Smooth muscle cell (in vitro differentiated cells): ENCODE results near the gene PGM5. TPM values are rescaled to one million over a fixed set of nuclear protein-coding genes. Genes with fewer than 3 reads are reported as not detected.

Experiments used
- DNase-seq: peaks from one replicate; lab custom pipeline; 2025; ENCODE audit not compliant: unreplicated experiment; lab: John Stamatoyannopoulos, UW
- H2AFZ ChIP-seq: fragments of 200-600 bp; sonication (generic); 2 replicates; pipeline ENCODE4 v1.6.0; 2016; ENCODE audit warnings: antibody characterized with exemption, low read depth, mild to moderate bottlenecking
- H3F3A ChIP-seq: fragments of 200-600 bp; sonication (generic); 2 replicates; pipeline ENCODE4 v1.6.0; 2017; ENCODE audit warnings: antibody characterized with exemption, low read depth
- H3K27ac ChIP-seq: fragments of 200-600 bp; sonication (generic); 2 replicates; pipeline ENCODE4 v1.5.1; 2016; ENCODE audit warnings: low read depth, mild to moderate bottlenecking
- H3K27me3 ChIP-seq: fragments of 200-600 bp; sonication (generic); 2 replicates; pipeline ENCODE4 v1.6.1; 2016; ENCODE audit warnings: low read depth, mild to moderate bottlenecking
- H3K36me3 ChIP-seq: fragments of 200-600 bp; sonication (generic); 2 replicates; pipeline ENCODE4 v1.5.1; 2016; ENCODE audit warnings: low read depth
- H3K4me1 ChIP-seq: fragments of 200-600 bp; sonication (generic); 2 replicates; pipeline ENCODE4 v1.5.1; 2016; ENCODE audit warnings: low read depth
- H3K4me2 ChIP-seq: fragments of 200-600 bp; sonication (generic); 2 replicates; pipeline ENCODE4 v1.6.0; 2016; ENCODE audit warnings: mild to moderate bottlenecking
- H3K4me3 ChIP-seq: fragments of 200-600 bp; sonication (generic); 2 replicates; pipeline ENCODE4 v1.5.1; 2016; ENCODE audit warnings: mild to moderate bottlenecking
- H3K79me2 ChIP-seq: fragments of 200-600 bp; sonication (generic); 2 replicates; pipeline ENCODE4 v1.6.0; 2016; ENCODE audit warnings: low read depth, mild to moderate bottlenecking
- H3K9ac ChIP-seq: fragments of 200-600 bp; sonication (generic); 2 replicates; pipeline ENCODE4 v1.6.0; 2016; ENCODE audit warnings: low read depth
- H3K9me3 ChIP-seq: fragments of 200-600 bp; sonication (generic); replicated peaks from 2 replicates; pipeline ENCODE4 v1.5.1; 2016; ENCODE audit warnings: low read depth
- H4K20me1 ChIP-seq: fragments of 200-600 bp; sonication (generic); 2 replicates; pipeline ENCODE4 v1.6.0; 2016; ENCODE audit warnings: low read depth
- WGBS: methylation state at CpG from one replicate; pipeline ENCODE4 v1.1.7; 2016; ENCODE audit warnings: low lambda C conversion rate; 5-methylcytosine and 5-hydroxymethylcytosine counted together
- polyA plus RNA-seq: library from polyadenylated mRNA; unstranded; fragments of >200 nt; fragmentation: Nextera tagmentation; extraction: Ambion mirVana; gene quantifications from 2 replicates; pipeline ENCODE4 v1.2.1, GENCODE V29; 2016
- total RNA-seq: library from RNA; depleted of rRNA; stranded (reverse); fragments of >200 nt; gene quantifications from 2 replicates; pipeline ENCODE4 v1.2.3, GENCODE V29; 2014
- TF ChIP-seq, protein P1 (sequence below): fragments of 200-600 bp; sonication (generic); IDR thresholded peaks from 2 replicates; pipeline ENCODE4 v1.5.1; 2017; ENCODE audit warnings: borderline replicate concordance, mild to moderate bottlenecking, antibody characterized with exemption; ENCODE audit not compliant: insufficient read depth, poor library complexity, severe bottlenecking

PGM5 gene
- total and polyA plus RNA-seq, 2 experiments from 2014 or later, result 0.77 to 5.6 TPM

DNA sequence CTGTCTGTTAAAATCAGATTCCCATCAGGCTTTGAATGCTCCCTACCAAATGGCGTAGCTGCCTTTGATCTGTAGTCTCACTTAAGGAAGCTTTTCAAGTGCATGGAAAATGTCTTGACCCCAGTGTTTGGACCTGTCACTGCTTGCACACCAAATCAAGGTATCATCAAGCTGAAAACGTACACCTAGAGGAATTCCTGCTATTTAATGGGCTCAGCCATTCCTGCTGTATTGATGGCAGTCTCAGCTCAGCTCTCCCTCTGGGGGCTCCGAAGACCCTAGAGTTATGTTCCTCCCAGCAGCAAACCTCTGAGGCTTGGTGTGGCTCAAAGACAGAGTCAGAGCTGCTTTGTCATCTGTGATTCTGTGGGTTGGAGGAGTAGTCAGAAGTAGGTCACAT, 63.5 kb downstream of the PGM5 start:
- H3K4me2 ChIP-seq, result no peak overlapping the region
- DNase-seq, result no peak
- no peaks in the 10 kb centered on the region for H3K36me3 ChIP-seq
- H3K27me3 ChIP-seq, result no peaks in the 10 kb centered on the region
- no peak overlapping the region for H3K9ac ChIP-seq
- H2AFZ ChIP-seq, result no peak overlapping the region
- H3K79me2 ChIP-seq, result no peaks in the 10 kb centered on the region
- no peaks in the 10 kb centered on the region for H3K9me3 ChIP-seq
- no peaks in the 10 kb centered on the region for H3F3A ChIP-seq
- WGBS, result 49% methylated on average over 3 of the region's 3 CpGs
- TF ChIP-seq, protein P1, sequence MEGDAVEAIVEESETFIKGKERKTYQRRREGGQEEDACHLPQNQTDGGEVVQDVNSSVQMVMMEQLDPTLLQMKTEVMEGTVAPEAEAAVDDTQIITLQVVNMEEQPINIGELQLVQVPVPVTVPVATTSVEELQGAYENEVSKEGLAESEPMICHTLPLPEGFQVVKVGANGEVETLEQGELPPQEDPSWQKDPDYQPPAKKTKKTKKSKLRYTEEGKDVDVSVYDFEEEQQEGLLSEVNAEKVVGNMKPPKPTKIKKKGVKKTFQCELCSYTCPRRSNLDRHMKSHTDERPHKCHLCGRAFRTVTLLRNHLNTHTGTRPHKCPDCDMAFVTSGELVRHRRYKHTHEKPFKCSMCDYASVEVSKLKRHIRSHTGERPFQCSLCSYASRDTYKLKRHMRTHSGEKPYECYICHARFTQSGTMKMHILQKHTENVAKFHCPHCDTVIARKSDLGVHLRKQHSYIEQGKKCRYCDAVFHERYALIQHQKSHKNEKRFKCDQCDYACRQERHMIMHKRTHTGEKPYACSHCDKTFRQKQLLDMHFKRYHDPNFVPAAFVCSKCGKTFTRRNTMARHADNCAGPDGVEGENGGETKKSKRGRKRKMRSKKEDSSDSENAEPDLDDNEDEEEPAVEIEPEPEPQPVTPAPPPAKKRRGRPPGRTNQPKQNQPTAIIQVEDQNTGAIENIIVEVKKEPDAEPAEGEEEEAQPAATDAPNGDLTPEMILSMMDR, result no peak
- no peak overlapping the region for H3K27ac ChIP-seq
- no peak overlapping the region for H3K4me3 ChIP-seq
- H4K20me1 ChIP-seq, result no peaks in the 10 kb centered on the region
- no peaks in the 10 kb centered on the region for H3K4me1 ChIP-seq

GRCh38 chr9:68426755-68427154, 70.3 kb downstream of the PGM5 start:
- Histone ChIP-seq H3K27ac (no peak overlapping the region), H3F3A (peaks cover 5% of the 10 kb centered on the region), H3K79me2 (no peaks in the 10 kb centered on the region), H4K20me1 (no peaks in the 10 kb centered on the region), H3K9me3 (no peaks in the 10 kb centered on the region), H2AFZ (no peak overlapping the region), H3K4me3 (no peak overlapping the region), H3K9ac (no peak overlapping the region), H3K36me3 (no peaks in the 10 kb centered on the region), H3K27me3 (no peaks in the 10 kb centered on the region), H3K4me2 (no peak overlapping the region), H3K4me1 (no peaks in the 10 kb centered on the region)
- TF ChIP-seq, protein P1, result no peak
- DNase-seq, result no peak
- WGBS, result 73% methylated on average over 1 of the region's 1 CpG

DNA sequence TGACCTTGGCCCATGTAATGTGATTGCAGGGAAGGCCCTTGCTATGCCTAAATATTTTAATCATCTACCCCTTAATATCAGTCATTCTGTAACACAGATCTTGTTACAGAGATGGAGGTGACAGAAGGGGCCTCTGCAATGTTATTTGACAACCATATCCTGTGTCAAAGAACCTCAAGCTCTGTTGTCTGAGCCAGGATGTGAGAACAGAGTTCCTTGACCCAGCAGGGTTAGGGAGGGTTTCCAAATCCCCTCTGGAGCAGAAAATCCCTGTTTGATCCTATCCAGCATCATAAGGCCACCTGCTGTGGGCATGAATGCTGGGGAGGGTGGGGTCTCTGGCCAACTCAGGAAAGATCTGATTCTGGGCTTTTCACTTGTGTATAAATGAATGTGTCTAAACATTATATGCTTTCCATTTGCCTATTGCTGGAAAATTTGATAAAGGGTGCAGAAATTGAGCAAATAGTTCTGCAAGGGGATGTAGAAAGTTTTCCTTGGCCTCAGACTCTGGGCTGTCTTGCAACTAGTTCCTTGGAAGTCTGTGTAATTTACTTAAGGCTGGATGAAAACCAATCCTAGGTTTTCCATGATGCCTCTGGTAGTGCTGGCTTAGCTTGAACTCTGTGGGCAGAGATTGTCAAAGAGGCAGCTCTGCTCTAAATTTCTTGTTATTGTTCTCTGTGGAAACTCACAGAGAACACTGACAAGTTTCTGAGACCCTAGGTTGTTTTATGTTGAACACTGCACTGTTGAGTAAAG, 71.0 kb downstream of the PGM5 start:
- Histone ChIP-seq H3K4me1 (no peaks in the 10 kb centered on the region), H3K4me3 (no peak overlapping the region), H3F3A (peaks cover 5% of the 10 kb centered on the region), H3K36me3 (no peaks in the 10 kb centered on the region), H3K79me2 (no peaks in the 10 kb centered on the region), H3K9ac (no peak overlapping the region), H3K9me3 (no peaks in the 10 kb centered on the region), H4K20me1 (no peaks in the 10 kb centered on the region), H2AFZ (no peak overlapping the region), H3K27ac (no peak overlapping the region), H3K27me3 (no peaks in the 10 kb centered on the region), H3K4me2 (no peak overlapping the region)
- TF ChIP-seq, protein P1, result no peak
- DNase-seq, result no peak

DNA sequence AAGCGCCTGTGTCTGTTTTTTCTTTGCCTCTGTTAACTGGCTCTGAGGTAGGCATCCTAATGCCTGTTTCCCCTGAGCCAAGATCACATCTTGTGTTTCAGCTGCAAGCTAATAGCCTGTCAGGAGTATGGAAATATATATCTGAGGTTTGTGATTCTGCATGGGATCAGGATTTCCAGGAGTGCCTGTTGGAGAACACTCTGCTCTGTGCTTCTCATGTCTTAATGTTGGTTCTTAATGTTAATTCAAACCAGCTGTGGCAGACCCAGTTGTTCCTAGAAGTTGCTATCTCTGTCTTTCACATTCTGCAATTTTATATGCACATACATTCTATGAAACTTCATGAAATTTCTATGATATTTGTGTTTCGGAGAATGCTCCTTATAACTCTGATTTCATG, 72.1 kb downstream of the PGM5 start:
- TF ChIP-seq, protein P1, result no peak
- no peak for DNase-seq
- WGBS, result 40% methylated on average over 2 of the region's 2 CpGs

More for the DNA sequence above, 72.1 kb downstream of the PGM5 start:
- Histone ChIP-seq H3K9ac (no peak overlapping the region), H3K27ac (no peak overlapping the region), H3K27me3 (no peaks in the 10 kb centered on the region), H4K20me1 (no peaks in the 10 kb centered on the region), H3F3A (peaks cover 5% of the 10 kb centered on the region), H2AFZ (no peak overlapping the region), H3K4me1 (no peaks in the 10 kb centered on the region), H3K4me2 (no peak overlapping the region), H3K9me3 (no peaks in the 10 kb centered on the region), H3K79me2 (no peaks in the 10 kb centered on the region), H3K36me3 (no peaks in the 10 kb centered on the region), H3K4me3 (no peak overlapping the region)
